Measurements from ENCODE around the gene COX20. TPM values are rescaled to one million over a fixed set of nuclear protein-coding genes. Genes with fewer than 3 reads are reported as not detected.

COX20 gene
- total and polyA plus RNA-seq, 2 of the 13 experiments (the other 11 are each of a cell fraction or from before 2014, with no cell fraction given), result 34.4 to 95.8 TPM

GRCh38 chr1:244796719-244797406 lies 38.6 kb upstream of the COX20 start (continued):
- no peak for TF ChIP-seq KIAA2018 (CRISPR knock-in tag; IDR thresholded peaks at IDR 0.05; ENCODE audit: borderline replicate concordance)
- TF ChIP-seq ZNF451 (CRISPR knock-in tag; IDR thresholded peaks at IDR 0.05), result no peak
- no peak for TF ChIP-seq MEIS1 (CRISPR knock-in tag; IDR thresholded peaks at IDR 0.05; ENCODE audit: borderline replicate concordance)
- TF ChIP-seq BCLAF1 (IDR thresholded peaks at IDR 0.05), result no peak
- peak; percentile 86 for TF ChIP-seq STAG1 (CRISPR knock-in tag; IDR thresholded peaks at IDR 0.05)
- TF ChIP-seq YY1 (IDR thresholded peaks at IDR 0.05; ENCODE audit: insufficient read depth, insufficient replicate concordance, low read depth, low read length), result no peak
- no peak for TF ChIP-seq ZUFSP (CRISPR knock-in tag; IDR thresholded peaks at IDR 0.05; ENCODE audit: borderline replicate concordance)
- TF ChIP-seq ZNF12 (CRISPR knock-in tag; IDR thresholded peaks at IDR 0.05), result no peak
- peak; percentile 39 for TF ChIP-seq TEAD3 (CRISPR knock-in tag; optimal IDR thresholded peaks at IDR 0.05; ENCODE audit: borderline replicate concordance)
- TF ChIP-seq MLXIP (CRISPR knock-in tag; IDR thresholded peaks at IDR 0.05; ENCODE audit: borderline replicate concordance), result no peak
- no peak for TF ChIP-seq NFRKB (IDR thresholded peaks at IDR 0.05)
- no peak for TF ChIP-seq NR2C2 (CRISPR knock-in tag; IDR thresholded peaks at IDR 0.05; ENCODE audit: borderline replicate concordance)
- TF ChIP-seq ZNF614 (CRISPR knock-in tag; IDR thresholded peaks at IDR 0.05; ENCODE audit: borderline replicate concordance), result no peak

Measured in HepG2 (cell line).